ENCODE measurements around the gene VTCN1.

The VTCN1 gene

GRCh38 chr1:117093870-117094621, 116.7 kb downstream of the VTCN1 start:
- in situ Hi-C loops (cut with MboI; ENCODE audit: low pct_unique_long_range_greater_than_20kb, low sequenced_read_pairs, unreplicated experiment): no loop called here
- DNase-seq (ENCODE audit: low spot score): peak; percentile 37
- TF ChIP-seq CTCF (IDR thresholded peaks at IDR 0.05; ENCODE audit: extremely low read depth, insufficient read depth, missing control alignments): peak; percentile 35

Data from GM13977 (cell line).